Smooth muscle cell (in vitro differentiated cells): ENCODE measurements around the gene JAG1. TPM values are rescaled to one million over a fixed set of nuclear protein-coding genes. Genes with fewer than 3 reads are reported as not detected.

Experiments
- DNase-seq: peaks from one replicate; lab custom pipeline; 2025; ENCODE audit not compliant: unreplicated experiment; lab: John Stamatoyannopoulos, UW
- H2AFZ ChIP-seq: fragments of 200-600 bp; sonication (generic); 2 replicates; pipeline ENCODE4 v1.6.0; 2016; ENCODE audit warnings: antibody characterized with exemption, low read depth, mild to moderate bottlenecking
- H3F3A ChIP-seq: fragments of 200-600 bp; sonication (generic); 2 replicates; pipeline ENCODE4 v1.6.0; 2017; ENCODE audit warnings: antibody characterized with exemption, low read depth
- H3K27ac ChIP-seq: fragments of 200-600 bp; sonication (generic); 2 replicates; pipeline ENCODE4 v1.5.1; 2016; ENCODE audit warnings: low read depth, mild to moderate bottlenecking
- H3K27me3 ChIP-seq: fragments of 200-600 bp; sonication (generic); 2 replicates; pipeline ENCODE4 v1.6.1; 2016; ENCODE audit warnings: low read depth, mild to moderate bottlenecking
- H3K36me3 ChIP-seq: fragments of 200-600 bp; sonication (generic); 2 replicates; pipeline ENCODE4 v1.5.1; 2016; ENCODE audit warnings: low read depth
- H3K4me1 ChIP-seq: fragments of 200-600 bp; sonication (generic); 2 replicates; pipeline ENCODE4 v1.5.1; 2016; ENCODE audit warnings: low read depth
- H3K4me2 ChIP-seq: fragments of 200-600 bp; sonication (generic); 2 replicates; pipeline ENCODE4 v1.6.0; 2016; ENCODE audit warnings: mild to moderate bottlenecking
- H3K4me3 ChIP-seq: fragments of 200-600 bp; sonication (generic); 2 replicates; pipeline ENCODE4 v1.5.1; 2016; ENCODE audit warnings: mild to moderate bottlenecking
- H3K79me2 ChIP-seq: fragments of 200-600 bp; sonication (generic); 2 replicates; pipeline ENCODE4 v1.6.0; 2016; ENCODE audit warnings: low read depth, mild to moderate bottlenecking
- H3K9ac ChIP-seq: fragments of 200-600 bp; sonication (generic); 2 replicates; pipeline ENCODE4 v1.6.0; 2016; ENCODE audit warnings: low read depth
- H3K9me3 ChIP-seq: fragments of 200-600 bp; sonication (generic); replicated peaks from 2 replicates; pipeline ENCODE4 v1.5.1; 2016; ENCODE audit warnings: low read depth
- H4K20me1 ChIP-seq: fragments of 200-600 bp; sonication (generic); 2 replicates; pipeline ENCODE4 v1.6.0; 2016; ENCODE audit warnings: low read depth
- CTCF ChIP-seq: fragments of 200-600 bp; sonication (generic); IDR thresholded peaks from 2 replicates; pipeline ENCODE4 v1.5.1; 2017; ENCODE audit warnings: borderline replicate concordance, mild to moderate bottlenecking, antibody characterized with exemption; ENCODE audit not compliant: insufficient read depth, poor library complexity, severe bottlenecking
- WGBS: methylation state at CpG from one replicate; pipeline ENCODE4 v1.1.7; 2016; ENCODE audit warnings: low lambda C conversion rate; 5-methylcytosine and 5-hydroxymethylcytosine counted together
- polyA plus RNA-seq: library from polyadenylated mRNA; unstranded; fragments of >200 nt; fragmentation: Nextera tagmentation; extraction: Ambion mirVana; gene quantifications from 2 replicates; pipeline ENCODE4 v1.2.1, GENCODE V29; 2016
- total RNA-seq: library from RNA; depleted of rRNA; stranded (reverse); fragments of >200 nt; gene quantifications from 2 replicates; pipeline ENCODE4 v1.2.3, GENCODE V29; 2014

JAG1 gene
- total and polyA plus RNA-seq, 2 experiments from 2014 or later: 45.0 to 126 TPM

GRCh38 chr20:10649080-10649796 lies 24.6 kb downstream of the JAG1 start:
- peaks cover 15% of the 10 kb centered on the region for H4K20me1 ChIP-seq
- no peaks in the 10 kb centered on the region for H3K9me3 ChIP-seq
- H3K4me2 ChIP-seq: peak overlapping the region; percentile 79
- 52% methylated on average over 8 of the region's 8 CpGs for WGBS
- no peaks in the 10 kb centered on the region for H3K79me2 ChIP-seq
- H2AFZ ChIP-seq: no peak overlapping the region
- H3K9ac ChIP-seq: peak overlapping the region; percentile 60
- H3F3A ChIP-seq: peaks cover 49% of the 10 kb centered on the region
- no peaks in the 10 kb centered on the region for H3K36me3 ChIP-seq
- peak overlapping the region; percentile 94 for H3K27ac ChIP-seq
- peaks cover 55% of the 10 kb centered on the region for H3K4me1 ChIP-seq
- TF ChIP-seq CTCF: no peak
- DNase-seq: no peak
- no peaks in the 10 kb centered on the region for H3K27me3 ChIP-seq
- no peak overlapping the region for H3K4me3 ChIP-seq

- Histone ChIP-seq H4K20me1 (peaks cover 16% of the 10 kb centered on the region), H3K36me3 (no peaks in the 10 kb centered on the region), H2AFZ (no peak overlapping the region), H3F3A (peaks cover 52% of the 10 kb centered on the region), H3K9ac (peak overlapping the region; percentile 60), H3K9me3 (no peaks in the 10 kb centered on the region), H3K27ac (peak overlapping the region; percentile 94), H3K4me1 (peaks cover 49% of the 10 kb centered on the region), H3K4me2 (peak overlapping the region; percentile 79), H3K27me3 (no peaks in the 10 kb centered on the region), H3K4me3 (no peak overlapping the region), H3K79me2 (no peaks in the 10 kb centered on the region)
- no peak for TF ChIP-seq CTCF
- DNase-seq: no peak
- WGBS: 35% methylated on average over 8 of the region's 8 CpGs
These were observed 25.1 kb downstream of the JAG1 start for GRCh38 chr20:10648651-10649050.

- Histone ChIP-seq H3K27ac (peak overlapping the region; percentile 94), H3K9me3 (no peaks in the 10 kb centered on the region), H3K27me3 (no peaks in the 10 kb centered on the region), H3K36me3 (no peaks in the 10 kb centered on the region), H3K9ac (peak overlapping the region; percentile 23), H3F3A (peaks cover 56% of the 10 kb centered on the region), H3K4me3 (no peak overlapping the region), H3K79me2 (no peaks in the 10 kb centered on the region), H2AFZ (no peak overlapping the region), H3K4me2 (peak overlapping the region; percentile 40), H4K20me1 (peaks cover 14% of the 10 kb centered on the region), H3K4me1 (peaks cover 42% of the 10 kb centered on the region)
- TF ChIP-seq CTCF: no peak
- WGBS: 88% methylated on average over 11 of the region's 11 CpGs
- no peak for DNase-seq
These were observed 25.9 kb downstream of the JAG1 start for GRCh38 chr20:10647909-10648308.

- H2AFZ ChIP-seq: no peak overlapping the region
- 73% methylated on average over 9 of the region's 9 CpGs for WGBS
- peaks cover 9% of the 10 kb centered on the region for H4K20me1 ChIP-seq
- peaks cover 59% of the 10 kb centered on the region for H3F3A ChIP-seq
- DNase-seq: no peak
- H3K79me2 ChIP-seq: no peaks in the 10 kb centered on the region
- H3K4me3 ChIP-seq: no peak overlapping the region
- peak overlapping the region; percentile 40 for H3K4me2 ChIP-seq
- peaks cover 42% of the 10 kb centered on the region for H3K4me1 ChIP-seq
- peak; percentile 39 for TF ChIP-seq CTCF
- H3K9me3 ChIP-seq: no peaks in the 10 kb centered on the region
- H3K27me3 ChIP-seq: no peaks in the 10 kb centered on the region
- H3K36me3 ChIP-seq: no peaks in the 10 kb centered on the region
- H3K27ac ChIP-seq: peak overlapping the region; percentile 94
- no peak overlapping the region for H3K9ac ChIP-seq
These were observed 26.3 kb downstream of the JAG1 start for GRCh38 chr20:10647471-10647870.
